Testis (tissue), 2 donors: Measurements from ENCODE around the gene EHF.

Experiments
- CTCF ChIP-seq, 3 experiments: fragments of 450-650 bp in 2 of 3; fragments of 200-600 bp in 1 of 3; sonication (generic) in 1 of 3; IDR thresholded peaks; one replicate each; pipeline ENCODE4 v1.5.1; 2016 to 2019; ENCODE audit warnings: antibody characterized with exemption in 3 of 3, mild to moderate bottlenecking in 2 of 3, moderate library complexity in 1 of 3
- POLR2A ChIP-seq: fragments of 450-650 bp; IDR thresholded peaks from one replicate; pipeline ENCODE4 v1.6.1; 2017; ENCODE audit warnings: antibody characterized with exemption, mild to moderate bottlenecking, moderate library complexity

- TF ChIP-seq CTCF (IDR thresholded peaks at IDR 0.05): no peak
- no peak for TF ChIP-seq POLR2A
These were observed 59.3 kb downstream of the EHF start for GRCh38 chr11:34680206-34680605.
